GM23338 (cell line): Measurements from ENCODE around the gene PLIN5. TPM values are rescaled to one million over a fixed set of nuclear protein-coding genes. Genes with fewer than 3 reads are reported as not detected.

ENCODE experiments used
- ATAC-seq: fragments of 200-7000 bp; cut with Tn5 transposase; 3 replicates; pipeline ENCODE4 v1.9.1; 2020
- DNase-seq: peaks from one replicate; pipeline ENCODE4 v3.0.0-alpha.2; 2015; ENCODE audit warnings: low spot score
- H2AFZ ChIP-seq: fragments of 200-600 bp; sonication (generic); 2 replicates; pipeline ENCODE4 v1.8.0; 2016; ENCODE audit warnings: antibody characterized with exemption, mild to moderate bottlenecking, moderate library complexity
- H3F3A ChIP-seq: fragments of 200-600 bp; sonication (generic); replicated peaks from 2 replicates; pipeline ENCODE4 v1.8.0; 2017; ENCODE audit warnings: antibody characterized with exemption, mixed run types, low read depth
- H3K27ac ChIP-seq: fragments of 200-600 bp; sonication (generic); 2 replicates; pipeline ENCODE4 v1.6.1; 2016; ENCODE audit warnings: low read depth
- H3K27me3 ChIP-seq: fragments of 200-600 bp; sonication (generic); 2 replicates; pipeline ENCODE4 v1.8.0; 2016; ENCODE audit warnings: mild to moderate bottlenecking, mixed run types, moderate library complexity; ENCODE audit not compliant: insufficient read depth
- H3K36me3 ChIP-seq: fragments of 200-600 bp; sonication (generic); 2 replicates; pipeline ENCODE4 v1.8.0; 2016; ENCODE audit warnings: mild to moderate bottlenecking; ENCODE audit not compliant: insufficient read depth
- H3K4me1 ChIP-seq: fragments of 200-600 bp; sonication (generic); 2 replicates; pipeline ENCODE4 v1.8.0; 2016; ENCODE audit warnings: mild to moderate bottlenecking, moderate library complexity; ENCODE audit not compliant: insufficient read depth
- H3K4me2 ChIP-seq: fragments of 200-600 bp; sonication (generic); 2 replicates; pipeline ENCODE4 v1.7.1; 2017; ENCODE audit warnings: mixed run types
- H3K4me3 ChIP-seq: fragments of 200-600 bp; sonication (generic); 2 replicates; pipeline ENCODE4 v1.6.1; 2016; ENCODE audit warnings: mixed run types
- H3K79me2 ChIP-seq: fragments of 200-600 bp; sonication (generic); replicated peaks from 2 replicates; pipeline ENCODE4 v1.8.0; 2017; ENCODE audit warnings: mild to moderate bottlenecking; ENCODE audit not compliant: insufficient read depth
- H3K9me2 ChIP-seq: fragments of 200-600 bp; sonication (generic); 2 replicates; pipeline ENCODE4 v1.8.0; 2017; ENCODE audit not compliant: insufficient read depth
- H4K20me1 ChIP-seq: fragments of 200-600 bp; sonication (generic); replicated peaks from 2 replicates; pipeline ENCODE4 v1.8.0; 2017; ENCODE audit warnings: mild to moderate bottlenecking; ENCODE audit not compliant: insufficient read depth
- H3K27ac Mint-ChIP-seq: 2 replicates; pipeline ENCODE4 v1.8.0; 2020; ENCODE audit warnings: inconsistent platforms, mild to moderate bottlenecking, moderate library complexity, mixed read lengths
- H3K27me3 Mint-ChIP-seq: 3 replicates; pipeline ENCODE4 v1.8.0; 2022; ENCODE audit warnings: low read depth, mild to moderate bottlenecking, moderate library complexity, mixed read lengths, inconsistent platforms; ENCODE audit not compliant: insufficient read depth, poor library complexity
- H3K36me3 Mint-ChIP-seq: 3 replicates; pipeline ENCODE4 v1.8.0; 2021; ENCODE audit warnings: low read depth, mild to moderate bottlenecking, inconsistent platforms, moderate library complexity, mixed read lengths
- H3K4me1 Mint-ChIP-seq: 3 replicates; pipeline ENCODE4 v1.8.0; 2020; ENCODE audit warnings: mild to moderate bottlenecking, inconsistent platforms, mixed read lengths
- H3K4me3 Mint-ChIP-seq: 3 replicates; pipeline ENCODE4 v1.8.0; 2021; ENCODE audit warnings: moderate library complexity, mild to moderate bottlenecking, inconsistent platforms, mixed read lengths
- H3K9me3 Mint-ChIP-seq: 3 replicates; pipeline ENCODE4 v1.8.0; 2020; ENCODE audit warnings: moderate library complexity, mild to moderate bottlenecking, inconsistent platforms, mixed read lengths
- CREB1 ChIP-seq: fragments of 250-450 bp; sonication (Bioruptor Pico); IDR thresholded peaks from 2 replicates; pipeline ENCODE4 v1.5.0; 2020; ENCODE audit warnings: low read depth, mild to moderate bottlenecking, moderate library complexity
- CTCF ChIP-seq, 2 experiments: fragments of 200-600 bp in 1 of 2; sonication (generic) in 1 of 2; conservative IDR thresholded peaks; 2 replicates each; pipeline versions ENCODE4 v1.5.1 to v1.6.1; 2016 to 2017; ENCODE audit warnings: antibody characterized with exemption in 2 of 2, low read depth in 2 of 2, mild to moderate bottlenecking in 2 of 2, moderate library complexity in 1 of 2
- ETS1 ChIP-seq: IDR thresholded peaks from 2 replicates; pipeline ENCODE4 v1.6.1; 2016; ENCODE audit warnings: antibody characterized with exemption
- EZH2 ChIP-seq: fragments of 200-600 bp; sonication (generic); IDR thresholded peaks from one replicate; pipeline ENCODE4 v1.8.0; 2017; ENCODE audit warnings: antibody characterized with exemption, mild to moderate bottlenecking, low read depth; ENCODE audit not compliant: unreplicated experiment
- EZH2phosphoT487 ChIP-seq: fragments of 200-600 bp; sonication (generic); IDR thresholded peaks from one replicate; pipeline ENCODE4 v1.8.1; 2018; ENCODE audit warnings: antibody characterized with exemption; ENCODE audit not compliant: unreplicated experiment
- JUNB ChIP-seq: IDR thresholded peaks from one replicate; pipeline ENCODE4 v1.6.1; 2016; ENCODE audit warnings: antibody characterized with exemption; ENCODE audit not compliant: unreplicated experiment
- NANOG ChIP-seq: IDR thresholded peaks from 2 replicates; pipeline ENCODE4 v1.6.1; 2016; ENCODE audit warnings: antibody characterized with exemption, borderline replicate concordance
- POLR2AphosphoS5 ChIP-seq: IDR thresholded peaks from 2 replicates; pipeline ENCODE4 v1.6.1; 2016; ENCODE audit warnings: antibody characterized with exemption, low read depth
- REST ChIP-seq: IDR thresholded peaks from one replicate; pipeline ENCODE4 v1.6.1; 2018; ENCODE audit warnings: antibody characterized with exemption; ENCODE audit not compliant: unreplicated experiment
- STAT1 ChIP-seq: IDR thresholded peaks from one replicate; pipeline ENCODE4 v1.6.1; 2016; ENCODE audit warnings: antibody characterized with exemption; ENCODE audit not compliant: unreplicated experiment
- ZNF114 ChIP-seq: fragments of 250-450 bp; sonication (Bioruptor Pico); IDR thresholded peaks from 2 replicates; pipeline ENCODE4 v1.5.0; 2020; ENCODE audit warnings: mild to moderate bottlenecking, moderate library complexity
- ZNF331 ChIP-seq: fragments of 250-450 bp; sonication (Bioruptor Pico); IDR thresholded peaks from 2 replicates; pipeline ENCODE4 v1.5.0; 2020; ENCODE audit warnings: low read depth, mild to moderate bottlenecking, moderate library complexity
- ZNF462 ChIP-seq: fragments of 250-450 bp; sonication (Bioruptor Pico); IDR thresholded peaks from 2 replicates; pipeline ENCODE4 v1.5.0; 2020; ENCODE audit warnings: mild to moderate bottlenecking, moderate library complexity
- polyA plus RNA-seq: library from polyadenylated mRNA; unstranded; fragments of >200 nt; fragmentation: Nextera tagmentation; extraction: Ambion mirVana; gene quantifications from 2 replicates; pipeline ENCODE4 v1.2.1, GENCODE V29; 2016
- total RNA-seq: library from RNA; depleted of rRNA; stranded (reverse); fragments of >200 nt; shearing (Covaris generic); gene quantifications from 2 replicates; pipeline ENCODE4 v1.2.3, GENCODE V29; 2014

PLIN5 gene
- total and polyA plus RNA-seq, 2 experiments from 2014 or later, result 1.9 to 3.5 TPM

- Histone ChIP-seq H3K4me3 (peak overlapping the region; percentile 80), H3K27me3 (peaks cover 35% of the 10 kb centered on the region), H3K4me2 (peak overlapping the region; percentile 84), H4K20me1 (peaks cover 8% of the 10 kb centered on the region; the same call in 1 of the 2 replicates), H2AFZ (no peak overlapping the region), H3F3A (peaks cover 27% of the 10 kb centered on the region; the same call in 1 of the 2 replicates), H3K36me3 (no peaks in the 10 kb centered on the region), H3K27ac (no peak overlapping the region), H3K9me2 (no peaks in the 10 kb centered on the region), H3K4me1 (peaks cover 15% of the 10 kb centered on the region), H3K79me2 (peaks cover 21% of the 10 kb centered on the region)
- Mint-ChIP-seq H3K27ac (no peak overlapping the region), H3K36me3 (no peaks in the 10 kb centered on the region), H3K4me1 (peaks cover 14% of the 10 kb centered on the region), H3K4me3 (peak overlapping the region; percentile 85), H3K27me3 (peaks cover 28% of the 10 kb centered on the region), H3K9me3 (no peaks in the 10 kb centered on the region)
- DNase-seq (peak; percentile 56), ATAC-seq (no peak)
- no peak for TF ChIP-seq CREB1 (CRISPR knock-in tag)
- no peak for TF ChIP-seq ZNF331 (CRISPR knock-in tag)
- no peak for TF ChIP-seq REST
- TF ChIP-seq EZH2phosphoT487, result no peak
- no peak for TF ChIP-seq STAT1
- TF ChIP-seq CTCF (conservative IDR thresholded peaks at IDR 0.05; ENCODE audit: low read depth in 2 of 2), result no peak
- TF ChIP-seq POLR2AphosphoS5, result no peak
- TF ChIP-seq NANOG, result no peak
- no peak for TF ChIP-seq EZH2
- TF ChIP-seq ZNF114 (CRISPR knock-in tag), result no peak
- no peak for TF ChIP-seq ZNF462 (CRISPR knock-in tag)
- no peak for TF ChIP-seq JUNB
- TF ChIP-seq ETS1, result no peak
Measured at GRCh38 chr19:4580961-4581665, 46.1 kb upstream of the PLIN5 start.
